Gastrocnemius medialis (tissue), 4 donors: Measurements from ENCODE around the gene TMC8.

Source experiments
- POLR2A ChIP-seq, 2 donors: fragments of 450-650 bp; IDR thresholded peaks; one replicate each; pipeline ENCODE4 v1.6.1; 2017; ENCODE audit warnings: antibody characterized with exemption in 2 of 2, mild to moderate bottlenecking in 2 of 2, moderate library complexity in 2 of 2
- TF ChIP-seq, protein P1 (sequence below), 5 experiments: fragments of 450-650 bp in 3 of 5; fragments of 200-600 bp in 2 of 5; sonication (generic) in 2 of 5; IDR thresholded peaks in 4 of 5; conservative IDR thresholded peaks in 1 of 5; 1 replicate in 4 of 5; 2 replicates in 1 of 5; pipeline ENCODE4 v1.5.1; 2016 to 2019; ENCODE audit warnings: antibody characterized with exemption in 5 of 5, mild to moderate bottlenecking in 3 of 5, moderate library complexity in 3 of 5

DNA sequence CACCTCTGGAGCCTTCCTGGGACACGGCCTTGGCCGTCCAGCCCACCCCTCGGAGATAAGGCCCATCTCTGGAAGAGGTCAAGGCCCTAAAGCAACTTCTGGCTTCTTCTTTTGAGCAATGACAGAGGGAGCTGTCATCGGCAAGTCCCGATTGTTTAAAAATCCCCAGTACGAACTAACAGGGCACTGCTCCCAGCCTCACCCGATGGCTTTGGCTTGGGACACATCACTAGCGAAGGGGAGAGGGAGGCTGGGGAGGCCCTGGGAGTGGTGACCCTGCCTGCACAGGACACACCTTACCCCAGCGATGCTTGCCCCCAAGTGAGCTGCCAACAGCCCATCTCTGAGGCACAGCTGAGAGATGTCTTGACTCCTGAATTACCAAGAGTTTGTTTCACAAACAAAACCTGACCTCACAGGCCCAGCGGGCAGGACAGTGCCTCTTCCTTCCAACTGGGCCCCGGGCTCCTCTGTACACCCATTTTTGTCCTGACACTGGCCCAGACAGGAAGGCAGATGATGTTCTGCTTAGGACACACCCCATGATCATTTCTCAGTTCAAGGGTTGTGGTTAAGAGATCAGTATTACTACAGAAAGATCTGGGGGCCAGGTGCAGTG lies 42.6 kb downstream of the TMC8 start:
- TF ChIP-seq POLR2A (IDR thresholded peaks at IDR 0.05), result no peak
- TF ChIP-seq, protein P1, sequence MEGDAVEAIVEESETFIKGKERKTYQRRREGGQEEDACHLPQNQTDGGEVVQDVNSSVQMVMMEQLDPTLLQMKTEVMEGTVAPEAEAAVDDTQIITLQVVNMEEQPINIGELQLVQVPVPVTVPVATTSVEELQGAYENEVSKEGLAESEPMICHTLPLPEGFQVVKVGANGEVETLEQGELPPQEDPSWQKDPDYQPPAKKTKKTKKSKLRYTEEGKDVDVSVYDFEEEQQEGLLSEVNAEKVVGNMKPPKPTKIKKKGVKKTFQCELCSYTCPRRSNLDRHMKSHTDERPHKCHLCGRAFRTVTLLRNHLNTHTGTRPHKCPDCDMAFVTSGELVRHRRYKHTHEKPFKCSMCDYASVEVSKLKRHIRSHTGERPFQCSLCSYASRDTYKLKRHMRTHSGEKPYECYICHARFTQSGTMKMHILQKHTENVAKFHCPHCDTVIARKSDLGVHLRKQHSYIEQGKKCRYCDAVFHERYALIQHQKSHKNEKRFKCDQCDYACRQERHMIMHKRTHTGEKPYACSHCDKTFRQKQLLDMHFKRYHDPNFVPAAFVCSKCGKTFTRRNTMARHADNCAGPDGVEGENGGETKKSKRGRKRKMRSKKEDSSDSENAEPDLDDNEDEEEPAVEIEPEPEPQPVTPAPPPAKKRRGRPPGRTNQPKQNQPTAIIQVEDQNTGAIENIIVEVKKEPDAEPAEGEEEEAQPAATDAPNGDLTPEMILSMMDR (IDR thresholded peaks at IDR 0.05 in 4 of 5, conservative IDR thresholded peaks at IDR 0.05 in 1 of 5), result no peak
